MV-4-11 (cell line): ENCODE results near the gene PELI2.

Experiments used
- DNase-seq: peaks from one replicate; lab custom pipeline; 2025; lab: John Stamatoyannopoulos, UW

PELI2 gene

GRCh38 chr14:56244138-56244789 is 126.1 kb downstream of the PELI2 start:
- peak; percentile 95 for DNase-seq

GRCh38 chr14:56247495-56248200 is 129.4 kb downstream of the PELI2 start:
- DNase-seq = no peak

GRCh38 chr14:56248442-56248841 is 130.2 kb downstream of the PELI2 start:
- DNase-seq = no peak

GRCh38 chr14:56261046-56261445 is 142.8 kb downstream of the PELI2 start:
- DNase-seq = no peak

GRCh38 chr14:56262530-56262929 is 144.3 kb downstream of the PELI2 start:
- no peak for DNase-seq

GRCh38 chr14:56268039-56268438 is 149.8 kb downstream of the PELI2 start:
- DNase-seq = no peak

- DNase-seq = no peak
These were observed 150.5 kb downstream of the PELI2 start for GRCh38 chr14:56268673-56269072.

- DNase-seq = no peak
These were observed 152.7 kb downstream of the PELI2 start for GRCh38 chr14:56270921-56271320.

GRCh38 chr14:56271970-56272369 is 153.8 kb downstream of the PELI2 start:
- DNase-seq = no peak

- DNase-seq = no peak
These were observed 154.9 kb downstream of the PELI2 start for GRCh38 chr14:56273155-56273554.

GRCh38 chr14:56273951-56274350 is 155.7 kb downstream of the PELI2 start:
- DNase-seq = no peak

- DNase-seq = no peak
These were observed 156.3 kb downstream of the PELI2 start for GRCh38 chr14:56274556-56274955.

- peak; percentile 40 for DNase-seq
These were observed 157.9 kb downstream of the PELI2 start for GRCh38 chr14:56276108-56276507.

GRCh38 chr14:56278383-56278782 is 160.2 kb downstream of the PELI2 start:
- DNase-seq = no peak

- DNase-seq = no peak
These were observed 162.6 kb downstream of the PELI2 start for GRCh38 chr14:56280843-56281242.

- no peak for DNase-seq
These were observed 164.0 kb downstream of the PELI2 start for GRCh38 chr14:56282179-56282578.

GRCh38 chr14:56284641-56285040 is 166.4 kb downstream of the PELI2 start:
- DNase-seq = no peak

- no peak for DNase-seq
These were observed 170.9 kb downstream of the PELI2 start for GRCh38 chr14:56289155-56289554.

- DNase-seq = no peak
These were observed 172.0 kb downstream of the PELI2 start for GRCh38 chr14:56290195-56290594.

- DNase-seq = no peak
These were observed 174.8 kb downstream of the PELI2 start for GRCh38 chr14:56292970-56293369.

- DNase-seq = no peak
These were observed 175.3 kb downstream of the PELI2 start for GRCh38 chr14:56293506-56293905.

- no peak for DNase-seq
These were observed 175.9 kb downstream of the PELI2 start for GRCh38 chr14:56294128-56294527.

- no peak for DNase-seq
These were observed 177.5 kb downstream of the PELI2 start for GRCh38 chr14:56295743-56296142.

- no peak for DNase-seq
These were observed 179.2 kb downstream of the PELI2 start for GRCh38 chr14:56297449-56297848.
